HL-60/S4 treated with retinoic acid at 250 ng/mL for 4 days and 3 days (cell line): ENCODE measurements around the gene ERN1.

Experiments used
- in situ Hi-C: fragments of 300-500 bp; cut with MboI; formaldehyde crosslinking; loops from 2 replicates; pipeline ENCODE4 v1.7.0; 2022; ENCODE audit warnings: low sequenced_read_pairs

The ERN1 gene

GRCh38 chr17:64158406-64158805 is 28.5 kb upstream of the ERN1 start:
- in situ Hi-C loops, result no loop called here

- in situ Hi-C loops, result no loop called here
Observed at GRCh38 chr17:64157669-64158180, 27.8 kb upstream of the ERN1 start.

- in situ Hi-C loops, result no loop called here
Observed at GRCh38 chr17:64156670-64157069, 26.7 kb upstream of the ERN1 start.

- in situ Hi-C loops, result no loop called here
Observed at GRCh38 chr17:64155751-64156544, 26.0 kb upstream of the ERN1 start.

- in situ Hi-C loops, result no loop called here
Observed at GRCh38 chr17:64155129-64155528, 25.2 kb upstream of the ERN1 start.

GRCh38 chr17:64154717-64155116 is 24.8 kb upstream of the ERN1 start:
- in situ Hi-C loops, result no loop called here

GRCh38 chr17:64154313-64154695 is 24.4 kb upstream of the ERN1 start:
- in situ Hi-C loops, result no loop called here

- in situ Hi-C loops, result no loop called here
Observed at GRCh38 chr17:64153565-64154312, 23.8 kb upstream of the ERN1 start.

- in situ Hi-C loops, result no loop called here
Observed at GRCh38 chr17:64152428-64153125, 22.6 kb upstream of the ERN1 start.

- in situ Hi-C loops, result no loop called here
Observed at GRCh38 chr17:64151016-64151368, 21.0 kb upstream of the ERN1 start.

GRCh38 chr17:64150237-64151015 is 20.5 kb upstream of the ERN1 start:
- in situ Hi-C loops, result no loop called here

- in situ Hi-C loops, result loop anchor here (10.0 kb wide), 1 partner anchor 126 kb away; no protein-coding TSS in a partner anchor
Observed at GRCh38 chr17:64149196-64149595, 19.3 kb upstream of the ERN1 start.

GRCh38 chr17:64148699-64149098 is 18.8 kb upstream of the ERN1 start:
- in situ Hi-C loops, result loop anchor here (10.0 kb wide), 1 partner anchor 126 kb away; no protein-coding TSS in a partner anchor

- in situ Hi-C loops, result loop anchor here (10.0 kb wide), 1 partner anchor 127 kb away; no protein-coding TSS in a partner anchor
Observed at GRCh38 chr17:64148017-64148631, 18.2 kb upstream of the ERN1 start.

- in situ Hi-C loops, result loop anchor here (10.0 kb wide), 1 partner anchor 127 kb away; no protein-coding TSS in a partner anchor
Observed at GRCh38 chr17:64147110-64148016, 17.4 kb upstream of the ERN1 start.

GRCh38 chr17:64146418-64147109 is 16.6 kb upstream of the ERN1 start:
- in situ Hi-C loops, result loop anchor here (10.0 kb wide), 1 partner anchor 128 kb away; no protein-coding TSS in a partner anchor

GRCh38 chr17:64145751-64146417 is 15.9 kb upstream of the ERN1 start:
- in situ Hi-C loops, result loop anchor here (10.0 kb wide), 1 partner anchor 129 kb away; no protein-coding TSS in a partner anchor

- in situ Hi-C loops, result loop anchor here (10.0 kb wide), 1 partner anchor 129 kb away; no protein-coding TSS in a partner anchor
Observed at GRCh38 chr17:64145375-64145750, 15.4 kb upstream of the ERN1 start.
